Activated CD8-positive, alpha-beta memory T cell treated with anti-CD3 and anti-CD28 coated beads, Interleukin-2, amount 50 U/mL, for 24 hours (primary cell): Measurements from ENCODE around the gene PGS1.

ENCODE experiments used
- DNase-seq: peaks from one replicate; pipeline ENCODE4 v3.0.0-alpha.2; 2020; ENCODE audit errors: extremely low read depth

PGS1 gene

GRCh38 chr17:78427140-78427539, 48.7 kb downstream of the PGS1 start:
- DNase-seq = no peak

GRCh38 chr17:78428025-78428575, 49.7 kb downstream of the PGS1 start:
- DNase-seq = no peak

GRCh38 chr17:78428836-78429617, 50.6 kb downstream of the PGS1 start:
- no peak for DNase-seq

- DNase-seq = no peak
Observed at GRCh38 chr17:78429618-78429995, 51.2 kb downstream of the PGS1 start.

GRCh38 chr17:78430892-78431691, 52.6 kb downstream of the PGS1 start:
- DNase-seq = no peak

- no peak for DNase-seq
Observed at GRCh38 chr17:78431692-78431958, 53.2 kb downstream of the PGS1 start.

GRCh38 chr17:78432226-78433012, 54.0 kb downstream of the PGS1 start:
- DNase-seq = no peak

GRCh38 chr17:78433013-78433727, 54.7 kb downstream of the PGS1 start:
- no peak for DNase-seq

- no peak for DNase-seq
Observed at GRCh38 chr17:78433780-78434335, 55.4 kb downstream of the PGS1 start.

- DNase-seq = no peak
Observed at GRCh38 chr17:78434455-78435329, 56.2 kb downstream of the PGS1 start.

- no peak for DNase-seq
Observed at GRCh38 chr17:78435330-78436005, 57.0 kb downstream of the PGS1 start.

GRCh38 chr17:78437508-78438169, 59.2 kb downstream of the PGS1 start:
- no peak for DNase-seq

GRCh38 chr17:78438271-78438691, 59.8 kb downstream of the PGS1 start:
- DNase-seq = no peak

GRCh38 chr17:78438694-78439325, 60.4 kb downstream of the PGS1 start:
- no peak for DNase-seq

- no peak for DNase-seq
Observed at GRCh38 chr17:78441271-78441971, 63.0 kb downstream of the PGS1 start.

GRCh38 chr17:78442648-78443218, 64.3 kb downstream of the PGS1 start:
- DNase-seq = no peak

GRCh38 chr17:78444392-78444791, 65.9 kb downstream of the PGS1 start:
- DNase-seq = no peak

GRCh38 chr17:78446833-78447232, 68.4 kb downstream of the PGS1 start:
- DNase-seq = no peak
